Transverse colon (tissue), 4 donors: ENCODE results near the gene MAST2. TPM values are rescaled to one million over a fixed set of nuclear protein-coding genes. Genes with fewer than 3 reads are reported as not detected.

Source experiments
- DNase-seq: peaks from one replicate; pipeline ENCODE4 v3.0.0-alpha.2; 2019
- H3K27ac ChIP-seq, 4 donors: fragments of 200-600 bp; sonication (generic); 2 replicates each; pipeline ENCODE4 v1.5.1; 2016 to 2018; ENCODE audit warnings: inconsistent platforms in 4 of 4
- H3K27me3 ChIP-seq: fragments of 200-600 bp; sonication (generic); 2 replicates; pipeline ENCODE4 v1.5.1; 2017; ENCODE audit warnings: inconsistent platforms
- H3K36me3 ChIP-seq, 4 donors: fragments of 200-600 bp; sonication (generic); 2 replicates each; pipeline ENCODE4 v1.5.1; 2017 to 2019; ENCODE audit warnings: inconsistent platforms in 4 of 4
- H3K4me1 ChIP-seq, 4 donors: fragments of 200-600 bp; sonication (generic); 2 replicates each; pipeline ENCODE4 v1.5.1; 2017 to 2020; ENCODE audit warnings: inconsistent platforms in 4 of 4
- H3K4me3 ChIP-seq, 4 donors: fragments of 200-600 bp; sonication (generic); 1 replicate in 1 of 4; 2 replicates in 3 of 4; pipeline versions ENCODE4 v1.5.1 to v1.6.1; 2017 to 2019; ENCODE audit warnings: inconsistent platforms in 4 of 4
- H3K9me3 ChIP-seq, 2 donors: fragments of 200-600 bp; sonication (generic); 2 replicates each; pipeline ENCODE4 v1.5.1; 2017 to 2019; ENCODE audit warnings: inconsistent platforms in 2 of 2
- EP300 ChIP-seq: sonication (generic); formaldehyde crosslinking; IDR thresholded peaks from one replicate; pipeline ENCODE4 v1.6.1; 2017; ENCODE audit warnings: antibody characterized with exemption, low read depth
- POLR2A ChIP-seq: fragments of 450-650 bp; IDR thresholded peaks from one replicate; pipeline ENCODE4 v1.6.1; 2016; ENCODE audit warnings: antibody characterized with exemption, mild to moderate bottlenecking, moderate library complexity
- POLR2AphosphoS5 ChIP-seq, 3 donors: sonication (generic); formaldehyde crosslinking; IDR thresholded peaks; one replicate each; pipeline ENCODE4 v1.6.1; 2016; ENCODE audit warnings: antibody characterized with exemption in 3 of 3
- WGBS, 2 donors: methylation state at CpG; one replicate each; pipeline ENCODE4 v1.1.5; 2018; ENCODE audit warnings: low coverage in 1 of 2; 5-methylcytosine and 5-hydroxymethylcytosine counted together
- in situ Hi-C, 4 donors: fragments of 200-750 bp; cut with MboI; loops; one replicate each; pipeline versions ENCODE4 v1.15.0 to v1.15.1; 2017; ENCODE audit warnings: low sequenced_read_pairs in 3 of 4, low pct_ligation_motif_present in 1 of 4, low pct_unique_long_range_greater_than_20kb in 1 of 4
- intact Hi-C: fragments of 100-400 bp; cut with DNase I; formaldehyde crosslinking; loops from one replicate; pipeline ENCODE4 v1.15.1; 2023; ENCODE audit warnings: low total_unique reads
- total RNA-seq, 4 donors: library from RNA; depleted of rRNA; stranded (reverse); fragments of >200 nt; gene quantifications; one replicate each; pipeline ENCODE4 v1.1.0, GENCODE V29; 2016
- TF ChIP-seq, protein P1 (sequence below), 5 experiments: fragments of 200-600 bp in 3 of 5; fragments of 450-650 bp in 2 of 5; sonication (generic) in 3 of 5; IDR thresholded peaks; 1 replicate in 2 of 5; 2 replicates in 3 of 5; pipeline ENCODE4 v1.5.1; 2016 to 2017; ENCODE audit warnings: antibody characterized with exemption in 5 of 5, inconsistent platforms in 3 of 5, mild to moderate bottlenecking in 2 of 5, moderate library complexity in 1 of 5

Gene MAST2
- total RNA-seq, 4 donors from 2014 or later, result 160 to 313 (median 161) TPM

DNA sequence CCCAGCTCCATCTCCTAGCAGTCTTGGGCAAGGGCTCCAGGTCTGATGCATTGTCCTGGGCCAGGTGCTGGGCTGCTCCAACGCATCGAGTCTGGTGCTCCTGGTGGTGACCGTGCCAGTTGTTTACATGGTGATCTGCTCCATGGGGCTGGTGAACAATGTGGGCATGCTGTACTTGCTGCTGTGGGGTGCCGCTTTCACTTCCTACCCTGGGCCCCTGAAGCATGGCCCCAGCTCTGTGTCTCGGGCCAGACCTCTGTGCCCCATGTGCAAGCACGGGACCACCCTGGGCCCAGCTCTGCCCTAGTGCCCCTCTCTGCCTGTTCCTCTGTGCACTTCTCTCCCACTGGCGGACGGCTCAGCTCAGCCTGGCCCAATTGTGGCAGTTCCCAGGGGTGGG lies 119.4 kb downstream of the MAST2 start:
- H3K9me3 ChIP-seq, result no peaks in the 10 kb centered on the region
- H3K27me3 ChIP-seq, result no peaks in the 10 kb centered on the region
- in situ Hi-C loops, result no loop called here
- peaks cover 0 to 13% (median 4%) of the 10 kb centered on the region in 4 donors for H3K4me1 ChIP-seq
- TF ChIP-seq EP300, result no peak
- no peak for TF ChIP-seq POLR2A
- TF ChIP-seq, protein P1, sequence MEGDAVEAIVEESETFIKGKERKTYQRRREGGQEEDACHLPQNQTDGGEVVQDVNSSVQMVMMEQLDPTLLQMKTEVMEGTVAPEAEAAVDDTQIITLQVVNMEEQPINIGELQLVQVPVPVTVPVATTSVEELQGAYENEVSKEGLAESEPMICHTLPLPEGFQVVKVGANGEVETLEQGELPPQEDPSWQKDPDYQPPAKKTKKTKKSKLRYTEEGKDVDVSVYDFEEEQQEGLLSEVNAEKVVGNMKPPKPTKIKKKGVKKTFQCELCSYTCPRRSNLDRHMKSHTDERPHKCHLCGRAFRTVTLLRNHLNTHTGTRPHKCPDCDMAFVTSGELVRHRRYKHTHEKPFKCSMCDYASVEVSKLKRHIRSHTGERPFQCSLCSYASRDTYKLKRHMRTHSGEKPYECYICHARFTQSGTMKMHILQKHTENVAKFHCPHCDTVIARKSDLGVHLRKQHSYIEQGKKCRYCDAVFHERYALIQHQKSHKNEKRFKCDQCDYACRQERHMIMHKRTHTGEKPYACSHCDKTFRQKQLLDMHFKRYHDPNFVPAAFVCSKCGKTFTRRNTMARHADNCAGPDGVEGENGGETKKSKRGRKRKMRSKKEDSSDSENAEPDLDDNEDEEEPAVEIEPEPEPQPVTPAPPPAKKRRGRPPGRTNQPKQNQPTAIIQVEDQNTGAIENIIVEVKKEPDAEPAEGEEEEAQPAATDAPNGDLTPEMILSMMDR (IDR thresholded peaks at IDR 0.05), result no peak
- no peak for TF ChIP-seq POLR2AphosphoS5 (IDR thresholded peaks at IDR 0.05)
- WGBS, 2 donors, result 87% methylated on average over 8 of the region's 8 CpGs; no CpG with 5 or more reads in 1 of the 2 donors
- no peak overlapping the region for H3K27ac ChIP-seq
- intact Hi-C loops, result no loop called here
- no peaks in the 10 kb centered on the region for H3K36me3 ChIP-seq
- DNase-seq, result no peak
- H3K4me3 ChIP-seq, result no peak overlapping the region

GRCh38 chr1:45923343-45923742 lies 119.9 kb downstream of the MAST2 start:
- intact Hi-C loops, result no loop called here
- TF ChIP-seq EP300 (no peak), POLR2A (no peak), POLR2AphosphoS5 (IDR thresholded peaks at IDR 0.05) (no peak)
- TF ChIP-seq, protein P1 (IDR thresholded peaks at IDR 0.05), result no peak
- H3K9me3 ChIP-seq, result no peaks in the 10 kb centered on the region
- no peaks in the 10 kb centered on the region for H3K27me3 ChIP-seq
- H3K4me1 ChIP-seq, result peaks cover 0 to 13% (median 4%) of the 10 kb centered on the region in 4 donors
- H3K27ac ChIP-seq, result no peak overlapping the region
- WGBS, 2 donors, result 69 to 81% methylated on average over 2 to 4 of the region's 4 CpGs
- no peaks in the 10 kb centered on the region for H3K36me3 ChIP-seq
- in situ Hi-C loops, result no loop called here
- no peak for DNase-seq
- no peak overlapping the region for H3K4me3 ChIP-seq

DNA sequence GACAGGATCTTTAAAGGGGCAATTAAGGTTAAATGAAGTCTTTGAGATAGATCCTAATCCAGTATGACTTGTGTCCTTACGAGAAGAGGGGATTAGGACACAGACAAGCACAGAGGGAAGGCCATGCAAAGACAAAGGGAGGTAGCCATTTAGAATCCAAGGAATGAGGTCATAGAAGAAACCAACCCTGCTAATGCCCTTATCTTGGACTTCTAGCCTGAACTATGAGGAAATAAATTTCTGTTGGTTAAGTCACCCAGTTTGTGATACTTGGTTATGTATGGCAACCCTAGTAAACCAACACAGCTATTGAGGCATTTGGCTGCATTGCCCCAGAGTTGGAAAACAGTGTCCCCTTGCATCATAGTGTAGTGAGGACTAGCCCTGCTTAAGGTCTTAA lies 121.3 kb downstream of the MAST2 start:
- TF ChIP-seq POLR2AphosphoS5 (IDR thresholded peaks at IDR 0.05), result no peak
- no peak for TF ChIP-seq POLR2A
- TF ChIP-seq EP300, result no peak
- TF ChIP-seq, protein P1 (IDR thresholded peaks at IDR 0.05), result no peak
- DNase-seq, result no peak
- Histone ChIP-seq H3K27me3 (no peaks in the 10 kb centered on the region), H3K36me3 (no peaks in the 10 kb centered on the region), H3K9me3 (no peaks in the 10 kb centered on the region), H3K4me3 (no peak overlapping the region), H3K27ac (no peak overlapping the region), H3K4me1 (peaks cover 4 to 24% (median 13%) of the 10 kb centered on the region in 4 donors)
- in situ Hi-C loops, result no loop called here
- intact Hi-C loops, result no loop called here
- 86 to 96% methylated on average over 1 of the region's 1 CpG for WGBS, 2 donors

DNA sequence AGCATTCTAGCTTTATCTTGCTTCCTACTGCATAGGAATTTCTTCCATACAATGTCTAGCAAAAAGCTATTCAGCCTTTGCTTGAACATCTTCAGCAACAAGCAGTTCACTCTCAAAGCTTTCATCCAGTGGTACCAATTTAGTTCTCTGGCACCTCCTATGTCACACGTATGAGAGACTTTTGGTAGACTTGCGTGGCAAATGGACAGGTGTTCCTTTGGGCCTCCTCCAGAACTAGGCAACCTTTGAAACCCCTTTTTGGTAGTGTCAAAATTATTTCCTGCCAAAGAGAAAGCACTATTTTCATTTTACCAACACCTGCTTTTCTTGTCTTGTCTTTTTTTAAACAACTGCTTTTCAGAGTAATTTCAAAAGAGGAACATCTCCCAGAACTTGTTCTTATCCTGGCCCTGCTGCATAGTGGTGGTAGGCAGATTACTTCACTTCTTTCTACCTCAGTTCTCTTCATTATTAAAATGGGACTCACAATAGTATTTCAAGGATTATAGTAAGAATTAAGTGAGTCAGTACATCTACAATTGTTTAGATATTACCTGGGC lies 122.4 kb downstream of the MAST2 start:
- Histone ChIP-seq H3K36me3 (no peaks in the 10 kb centered on the region), H3K27ac (peak overlapping the region in 1 of 4 donors; percentile 6), H3K4me3 (no peak overlapping the region), H3K4me1 (peaks cover 4 to 25% (median 14%) of the 10 kb centered on the region in 4 donors), H3K9me3 (no peaks in the 10 kb centered on the region), H3K27me3 (no peaks in the 10 kb centered on the region)
- WGBS, 2 donors, result 56% methylated on average over 2 of the region's 2 CpGs; no CpG with 5 or more reads in 1 of the 2 donors
- TF ChIP-seq POLR2A (no peak), EP300 (no peak), POLR2AphosphoS5 (IDR thresholded peaks at IDR 0.05) (no peak)
- TF ChIP-seq, protein P1 (IDR thresholded peaks at IDR 0.05), result no peak
- DNase-seq, result no peak
- intact Hi-C loops, result no loop called here
- in situ Hi-C loops, result no loop called here
